Left lung (tissue), 10 donors: ENCODE measurements around the gene HDAC4. TPM values are rescaled to one million over a fixed set of nuclear protein-coding genes. Genes with fewer than 3 reads are reported as not detected.

Experiments
- ATAC-seq: fragments of 200-7000 bp; cut with Tn5 transposase; one replicate; pipeline ENCODE4 v1.9.1; 2020; ENCODE audit warnings: moderate library complexity
- DNase-seq, 4 donors: peaks; one replicate each; pipeline ENCODE4 v3.0.0-alpha.2; 2013 to 2020
- H3K27ac ChIP-seq, 2 donors: fragments of 200-600 bp; sonication (generic) in 1 of 2; one replicate each; pipeline versions ENCODE4 v1.5.0 to v1.8.0; 2020 to 2021
- H3K27me3 ChIP-seq, 2 donors: fragments of 200-600 bp; sonication (generic) in 1 of 2; one replicate each; pipeline versions ENCODE4 v1.5.0 to v1.8.0; 2020 to 2021
- H3K36me3 ChIP-seq, 2 donors: fragments of 200-600 bp; sonication (generic) in 1 of 2; one replicate each; pipeline versions ENCODE4 v1.5.0 to v1.8.0; 2020 to 2021
- H3K4me1 ChIP-seq, 2 donors: fragments of 200-600 bp; one replicate each; pipeline ENCODE4 v1.8.0; 2021
- H3K4me3 ChIP-seq, 2 donors: fragments of 200-600 bp; sonication (generic) in 1 of 2; one replicate each; pipeline versions ENCODE4 v1.5.0 to v1.8.0; 2020 to 2021; ENCODE audit warnings: mild to moderate bottlenecking in 1 of 2
- H3K9me3 ChIP-seq, 2 donors: fragments of 200-600 bp; sonication (generic) in 1 of 2; one replicate each; pipeline versions ENCODE4 v1.5.0 to v1.8.0; 2020 to 2021
- CTCF ChIP-seq, 2 donors: fragments of 200-600 bp; sonication (generic) in 1 of 2; IDR thresholded peaks; one replicate each; pipeline versions ENCODE4 v1.5.0 to v1.8.0; 2021; ENCODE audit warnings: antibody characterized with exemption in 2 of 2
- intact Hi-C, 2 donors: fragments of 100-400 bp; cut with DNase I; formaldehyde crosslinking; loops; one replicate each; pipeline versions ENCODE4 v1.11.2 to v1.14.2; 2022
- polyA plus RNA-seq, 6 donors: library from polyadenylated mRNA; unstranded; fragments of 120-200 nt; gene quantifications; one replicate each; pipeline ENCODE4 v1.2.1, GENCODE V29; 2013; ENCODE audit not compliant: insufficient read length in 6 of 6
- total RNA-seq, 2 donors: library from RNA; stranded (reverse); fragmentation: NEBNext Ultra II Directional; extraction: Animal tissue kit (Norgen Biotek cat#: 25700); gene quantifications; one replicate each; pipeline ENCODE4 v1.2.1, GENCODE V29; 2021
- donor health status: DM: no; HTN: yes; CAD: no.
- donor health status: DM: no; HTN: no; CAD: no.

Gene HDAC4
- total and polyA plus RNA-seq, 8 donors = 9.9 to 36.8 (median 12.8) TPM

GRCh38 chr2:239057533-239057932, 343.3 kb downstream of the HDAC4 start:
- Histone ChIP-seq H3K27me3 (no peaks in the 10 kb centered on the region), H3K27ac (no peak overlapping the region), H3K9me3 (no peaks in the 10 kb centered on the region), H3K36me3 (peaks cover 0 to 90% of the 10 kb centered on the region in 2 donors), H3K4me1 (peaks cover 0 to 6% of the 10 kb centered on the region in 2 donors), H3K4me3 (no peak overlapping the region)
- DNase-seq = no peak
- intact Hi-C loops = no loop called here
- TF ChIP-seq CTCF (IDR thresholded peaks at IDR 0.05) = no peak
- no peak for ATAC-seq

- no peaks in the 10 kb centered on the region for H3K27me3 ChIP-seq
- no peak overlapping the region for H3K4me3 ChIP-seq
- no peak for TF ChIP-seq CTCF (IDR thresholded peaks at IDR 0.05)
- DNase-seq (no peak), ATAC-seq (no peak)
- H3K36me3 ChIP-seq = peaks cover 0 to 90% of the 10 kb centered on the region in 2 donors
- peaks cover 0 to 6% of the 10 kb centered on the region in 2 donors for H3K4me1 ChIP-seq
- no peaks in the 10 kb centered on the region for H3K9me3 ChIP-seq
- intact Hi-C loops = no loop called here
- no peak overlapping the region for H3K27ac ChIP-seq
Measured at GRCh38 chr2:239056611-239057010, 344.2 kb downstream of the HDAC4 start.

- H3K4me3 ChIP-seq = no peak overlapping the region
- intact Hi-C loops = no loop called here
- H3K36me3 ChIP-seq = peaks cover 0 to 90% of the 10 kb centered on the region in 2 donors
- TF ChIP-seq CTCF (IDR thresholded peaks at IDR 0.05) = no peak
- H3K4me1 ChIP-seq = peaks cover 0 to 6% of the 10 kb centered on the region in 2 donors
- ATAC-seq (no peak), DNase-seq (peak in 1 of 4 donors; percentile 45)
- H3K27me3 ChIP-seq = no peaks in the 10 kb centered on the region
- H3K9me3 ChIP-seq = no peaks in the 10 kb centered on the region
- peak overlapping the region in 1 of 2 donors; percentile 41 for H3K27ac ChIP-seq
Measured at GRCh38 chr2:239055756-239056493, 344.9 kb downstream of the HDAC4 start.

GRCh38 chr2:239054921-239055320, 345.9 kb downstream of the HDAC4 start:
- no peaks in the 10 kb centered on the region for H3K27me3 ChIP-seq
- H3K4me1 ChIP-seq = peaks cover 0 to 6% of the 10 kb centered on the region in 2 donors
- DNase-seq = no peak
- no peak for TF ChIP-seq CTCF (IDR thresholded peaks at IDR 0.05)
- H3K9me3 ChIP-seq = no peaks in the 10 kb centered on the region
- intact Hi-C loops = no loop called here
- H3K4me3 ChIP-seq = no peak overlapping the region
- peaks cover 0 to 90% of the 10 kb centered on the region in 2 donors for H3K36me3 ChIP-seq
- ATAC-seq = no peak
- H3K27ac ChIP-seq = no peak overlapping the region

- no peak overlapping the region for H3K4me3 ChIP-seq
- H3K27me3 ChIP-seq = no peaks in the 10 kb centered on the region
- ATAC-seq (no peak), DNase-seq (peak in 1 of 4 donors; percentile 40)
- H3K36me3 ChIP-seq = peaks cover 0 to 89% of the 10 kb centered on the region in 2 donors
- H3K9me3 ChIP-seq = no peaks in the 10 kb centered on the region
- no peak overlapping the region for H3K27ac ChIP-seq
- H3K4me1 ChIP-seq = peaks cover 0 to 6% of the 10 kb centered on the region in 2 donors
- intact Hi-C loops = no loop called here
- TF ChIP-seq CTCF (IDR thresholded peaks at IDR 0.05) = no peak
Measured at GRCh38 chr2:239053801-239054503, 346.9 kb downstream of the HDAC4 start.
